Stimulated activated CD8-positive, alpha-beta memory T cell treated with anti-CD3 and anti-CD28 coated beads, Interleukin-4, amount 100 ng/mL, for 1 hour (primary cell): ENCODE data around the gene PTPN13.

Experiments
- DNase-seq, 2 donors: peaks; one replicate each; pipeline ENCODE4 v3.0.0-alpha.2; 2020; ENCODE audit warnings: low read depth in 2 of 2, low spot score in 1 of 2

Gene PTPN13

GRCh38 chr4:86586626-86587380 is 7.3 kb upstream of the PTPN13 start:
- no peak for DNase-seq

- no peak for DNase-seq
Observed at GRCh38 chr4:86587381-86588140, 6.6 kb upstream of the PTPN13 start.

- DNase-seq: no peak
Observed at GRCh38 chr4:86592553-86593249, 1.4 kb upstream of the PTPN13 start.

GRCh38 chr4:86594559-86595425 is 677 bp downstream of the PTPN13 start:
- no peak for DNase-seq

GRCh38 chr4:86595426-86595805 is 1.3 kb downstream of the PTPN13 start:
- DNase-seq: no peak

- DNase-seq: no peak
Observed at GRCh38 chr4:86596807-86597206, 2.7 kb downstream of the PTPN13 start.

GRCh38 chr4:86600007-86600653 is 6.0 kb downstream of the PTPN13 start:
- DNase-seq: no peak

GRCh38 chr4:86603311-86603885 is 9.3 kb downstream of the PTPN13 start:
- no peak for DNase-seq

GRCh38 chr4:86606809-86607208 is 12.7 kb downstream of the PTPN13 start:
- DNase-seq: no peak

GRCh38 chr4:86608757-86609375 is 14.8 kb downstream of the PTPN13 start:
- no peak for DNase-seq

GRCh38 chr4:86611757-86612156 is 17.6 kb downstream of the PTPN13 start:
- DNase-seq: no peak

GRCh38 chr4:86613734-86614133 is 19.6 kb downstream of the PTPN13 start:
- no peak for DNase-seq

- no peak for DNase-seq
Observed at GRCh38 chr4:86614865-86615264, 20.8 kb downstream of the PTPN13 start.

GRCh38 chr4:86615501-86615900 is 21.4 kb downstream of the PTPN13 start:
- DNase-seq: no peak

GRCh38 chr4:86619656-86620055 is 25.5 kb downstream of the PTPN13 start:
- DNase-seq: no peak

GRCh38 chr4:86621435-86621834 is 27.3 kb downstream of the PTPN13 start:
- no peak for DNase-seq

- DNase-seq: no peak
Observed at GRCh38 chr4:86626066-86626465, 32.0 kb downstream of the PTPN13 start.

- DNase-seq: no peak
Observed at GRCh38 chr4:86627462-86628135, 33.5 kb downstream of the PTPN13 start.

GRCh38 chr4:86630629-86631028 is 36.5 kb downstream of the PTPN13 start:
- no peak for DNase-seq
